Coronary artery (tissue), 2 donors: ENCODE measurements around the gene TMIE.

ENCODE experiments used
- DNase-seq: peaks from one replicate; pipeline ENCODE4 v3.0.0-alpha.2; 2017; ENCODE audit warnings: low spot score
- H3K27ac ChIP-seq, 2 donors: fragments of 200-600 bp; sonication (generic); one replicate each; pipeline ENCODE4 v1.5.1; 2016 to 2019
- H3K4me3 ChIP-seq: fragments of 200-600 bp; sonication (generic); 2 replicates; pipeline ENCODE4 v1.5.1; 2016; ENCODE audit warnings: mild to moderate bottlenecking, moderate library complexity
- CTCF ChIP-seq: fragments of 200-600 bp; sonication (generic); IDR thresholded peaks from one replicate; pipeline ENCODE4 v1.5.1; 2019; ENCODE audit warnings: antibody characterized with exemption

TMIE gene

GRCh38 chr3:46709721-46710120, 8.5 kb downstream of the TMIE start:
- H3K27ac ChIP-seq, result no peak overlapping the region
- DNase-seq, result peak; percentile 50
- TF ChIP-seq CTCF, result no peak
- H3K4me3 ChIP-seq, result no peak overlapping the region

- peak; percentile 43 for DNase-seq
- no peak for TF ChIP-seq CTCF
- H3K4me3 ChIP-seq, result no peak overlapping the region
- H3K27ac ChIP-seq, result no peak overlapping the region
Measured at GRCh38 chr3:46710229-46710628, 9.0 kb downstream of the TMIE start.

GRCh38 chr3:46710671-46711295, 9.6 kb downstream of the TMIE start:
- Histone ChIP-seq H3K27ac (no peak overlapping the region), H3K4me3 (no peak overlapping the region)
- DNase-seq, result peak; percentile 68
- no peak for TF ChIP-seq CTCF

GRCh38 chr3:46711305-46711704, 10.1 kb downstream of the TMIE start:
- Histone ChIP-seq H3K27ac (no peak overlapping the region), H3K4me3 (no peak overlapping the region)
- no peak for TF ChIP-seq CTCF
- peak; percentile 58 for DNase-seq

GRCh38 chr3:46711760-46712159, 10.6 kb downstream of the TMIE start:
- DNase-seq, result peak; percentile 56
- TF ChIP-seq CTCF, result no peak
- Histone ChIP-seq H3K4me3 (no peak overlapping the region), H3K27ac (no peak overlapping the region)

- DNase-seq, result peak; percentile 64
- Histone ChIP-seq H3K4me3 (no peak overlapping the region), H3K27ac (no peak overlapping the region)
- no peak for TF ChIP-seq CTCF
Measured at GRCh38 chr3:46712191-46713049, 11.2 kb downstream of the TMIE start.
